Panc1 (cell line): Measurements from ENCODE around the gene S100A1. TPM values are rescaled to one million over a fixed set of nuclear protein-coding genes. Genes with fewer than 3 reads are reported as not detected.

Experiments used
- ATAC-seq: fragments of 200-7000 bp; cut with Tn5 transposase; 2 replicates; pipeline ENCODE4 v1.9.1; 2020; ENCODE audit warnings: mild to moderate bottlenecking, moderate library complexity
- BruUV-seq: library from RNA; stranded (reverse); fragments of 400-500 nt; replicated peaks from 2 replicates; lab custom pipeline; 2021; lab: Mats Ljungman, UMichigan
- CTCF ChIA-PET: fragments of 300-600 bp; sonication (Branson Sonifier 250); formaldehyde crosslinking; loops from one replicate; lab custom pipeline; 2022; ENCODE audit warnings: antibody characterized with exemption; lab: Charles Lee
- POLR2A ChIA-PET: fragments of 300-600 bp; sonication (Branson Sonifier 250); formaldehyde crosslinking; loops from one replicate; lab custom pipeline; 2022; ENCODE audit warnings: antibody characterized with exemption; lab: Charles Lee
- DNase-seq: peaks from one replicate; pipeline ENCODE4 v3.0.0-alpha.2; 2010; ENCODE audit warnings: low read depth, low spot score
- H3K27ac ChIP-seq: 2 replicates; pipeline ENCODE4 v1.5.1; 2011; ENCODE audit warnings: mild to moderate bottlenecking, low read length, inconsistent platforms
- H3K27me3 ChIP-seq: fragments of 200-500 bp; sonication (Bioruptor generic); 2 replicates; pipeline ENCODE4 v1.6.0; 2014; ENCODE audit warnings: low read length, inconsistent platforms; ENCODE audit not compliant: control insufficient read depth, insufficient read depth
- H3K36me3 ChIP-seq: fragments of 200-500 bp; sonication (Bioruptor generic); 2 replicates; pipeline ENCODE4 v1.5.1; 2014; ENCODE audit warnings: inconsistent platforms, mild to moderate bottlenecking, low read length, moderate library complexity; ENCODE audit not compliant: control insufficient read depth, insufficient read depth
- H3K4me1 ChIP-seq: 2 replicates; pipeline ENCODE4 v1.5.1; 2011; ENCODE audit warnings: inconsistent platforms, mild to moderate bottlenecking, low read length, moderate library complexity; ENCODE audit not compliant: control insufficient read depth, insufficient read depth
- H3K4me3 ChIP-seq, 2 experiments: 2 replicates each; pipeline ENCODE4 v1.5.1; 2011 to 2012; ENCODE audit warnings: low read depth in 2 of 2, low read length in 2 of 2, mild to moderate bottlenecking in 2 of 2, inconsistent platforms in 1 of 2, moderate library complexity in 1 of 2
- H3K9me3 ChIP-seq: fragments of 200-500 bp; sonication (Bioruptor generic); 2 replicates; pipeline ENCODE4 v1.5.1; 2014; ENCODE audit warnings: low read depth, mild to moderate bottlenecking, inconsistent platforms, low read length, moderate library complexity; ENCODE audit not compliant: control insufficient read depth, insufficient read depth
- CTCF ChIP-seq: fragments of 450-650 bp; IDR thresholded peaks from 2 replicates; pipeline ENCODE4 v1.5.1; 2017; ENCODE audit warnings: mild to moderate bottlenecking
- POLR2AphosphoS5 ChIP-seq: IDR thresholded peaks from 2 replicates; pipeline ENCODE4 v1.6.1; 2012; ENCODE audit warnings: mild to moderate bottlenecking, low read depth, low read length, moderate library complexity
- REST ChIP-seq, 2 experiments: IDR thresholded peaks; 2 replicates each; pipeline ENCODE4 v1.6.1; 2011 to 2012; ENCODE audit warnings: low read depth in 2 of 2, control low read depth in 1 of 2, low read length in 1 of 2, mild to moderate bottlenecking in 1 of 2, moderate library complexity in 1 of 2; ENCODE audit not compliant: insufficient read depth in 1 of 2
- SIN3A ChIP-seq: IDR thresholded peaks from 2 replicates; pipeline ENCODE4 v1.6.1; 2012; ENCODE audit warnings: low read depth, mild to moderate bottlenecking, low read length, moderate library complexity, borderline replicate concordance; ENCODE audit not compliant: insufficient read depth
- TCF7L2 ChIP-seq: IDR thresholded peaks from 2 replicates; pipeline ENCODE4 v1.6.1; 2011; ENCODE audit warnings: mild to moderate bottlenecking, low read depth, low read length, inconsistent platforms
- in situ Hi-C: cut with HindIII; loops from 2 replicates; pipeline ENCODE4 v1.10.0; 2016; ENCODE audit warnings: low sequenced_read_pairs, low pct_unique_long_range_greater_than_20kb
- intact Hi-C: fragments of 100-400 bp; cut with micrococcal nuclease; formaldehyde crosslinking; loops from one replicate; pipeline ENCODE4 v1.10.0; 2022; ENCODE audit not compliant: unreplicated experiment
- total RNA-seq: library from RNA; stranded (reverse); gene quantifications from one replicate; pipeline ENCODE4 v1.2.1, GENCODE V29; 2021; ENCODE audit not compliant: unreplicated experiment

S100A1 gene
- total RNA-seq, 1 experiment from 2014 or later, result 2.9 TPM

GRCh38 chr1:153652805-153653500, 24.7 kb downstream of the S100A1 start:
- intact Hi-C loops, result loop anchor here (10.0 kb wide), 1 partner anchor 78 kb away; no protein-coding TSS in a partner anchor
- in situ Hi-C loops, result no loop called here
- CTCF ChIA-PET, result no interaction called here

GRCh38 chr1:153655333-153655732, 27.1 kb downstream of the S100A1 start:
- H3K4me1 ChIP-seq, result 0 out of 2 replicates have a peak, but pooled peaks cover 4% of the 10 kb centered on the region
- no peak overlapping the region for H3K4me3 ChIP-seq
- no peak for ATAC-seq
- H3K27ac ChIP-seq, result no peak overlapping the region
- CTCF ChIA-PET, result no interaction called here
- H3K27me3 ChIP-seq, result no peaks in the 10 kb centered on the region
- DNase-seq, result no peak
- intact Hi-C loops (loop anchor here (10.0 kb wide), 1 partner anchor 81 kb away; no protein-coding TSS in a partner anchor), in situ Hi-C loops (no loop called here)
- no peaks in the 10 kb centered on the region for H3K9me3 ChIP-seq
- POLR2A ChIA-PET, result interaction anchor here (0.6 kb wide), 1 partner anchor 18 kb away, joined by 10 read pairs; no protein-coding TSS in a partner anchor
- no peaks in the 10 kb centered on the region; the same call in 1 of the 2 replicates for H3K36me3 ChIP-seq
- no TSS peak for BruUV-seq
- TF ChIP-seq TCF7L2, result no peak
- TF ChIP-seq REST (IDR thresholded peaks at IDR 0.05; ENCODE audit: insufficient read depth in 1 of 2, low read depth in 2 of 2, low read length in 1 of 2), result no peak
- TF ChIP-seq SIN3A, result no peak
- no peak for TF ChIP-seq CTCF

More at GRCh38 chr1:153652805-153653500, 24.7 kb downstream of the S100A1 start:
- POLR2A ChIA-PET, result interaction anchor here (0.5 to 1.1 kb wide), 2 partner anchors 14 to 19 kb away, joined by 3 read pairs; no protein-coding TSS in a partner anchor
- BruUV-seq, result no TSS peak
- no peak overlapping the region for H3K27ac ChIP-seq
- no peak overlapping the region for H3K4me3 ChIP-seq
- H3K4me1 ChIP-seq, result no peaks in the 10 kb centered on the region
- H3K27me3 ChIP-seq, result no peaks in the 10 kb centered on the region
- no peaks in the 10 kb centered on the region for H3K9me3 ChIP-seq
- DNase-seq (no peak), ATAC-seq (no peak)
- no peak for TF ChIP-seq CTCF
- no peak for TF ChIP-seq REST (IDR thresholded peaks at IDR 0.05; ENCODE audit: insufficient read depth in 1 of 2, low read depth in 2 of 2, low read length in 1 of 2)
- no peak for TF ChIP-seq TCF7L2
- no peak for TF ChIP-seq SIN3A
- TF ChIP-seq POLR2AphosphoS5, result no peak
- H3K36me3 ChIP-seq, result no peaks in the 10 kb centered on the region
